Esophagus squamous epithelium (tissue), 5 donors: ENCODE data around the gene PDIA2. TPM values are rescaled to one million over a fixed set of nuclear protein-coding genes. Genes with fewer than 3 reads are reported as not detected.
A peak's percentile ranks its signal among the peaks of the same experiment; 100 is the strongest.

Source experiments
- DNase-seq: peaks from one replicate; lab custom pipeline; 2025; lab: John Stamatoyannopoulos, UW
- H3K27ac ChIP-seq, 4 donors: fragments of 200-600 bp; sonication (generic); one replicate each; pipeline ENCODE4 v1.5.1; 2016 to 2019; ENCODE audit warnings: mild to moderate bottlenecking in 1 of 4
- H3K27me3 ChIP-seq, 4 donors: fragments of 200-600 bp; sonication (generic); 1 replicate in 3 of 4; 2 replicates in 1 of 4; pipeline versions ENCODE4 v1.5.1 to v1.6.0; 2017 to 2021; ENCODE audit warnings: antibody characterized with exemption in 1 of 4
- H3K36me3 ChIP-seq, 3 donors: fragments of 200-600 bp; sonication (generic); one replicate each; pipeline ENCODE4 v1.5.1; 2016 to 2019
- H3K4me1 ChIP-seq, 3 donors: fragments of 200-600 bp; sonication (generic); one replicate each; pipeline ENCODE4 v1.5.1; 2017 to 2019
- H3K4me3 ChIP-seq, 4 donors: fragments of 200-600 bp; sonication (generic); 1 replicate in 3 of 4; 2 replicates in 1 of 4; pipeline ENCODE4 v1.5.1; 2016 to 2019; ENCODE audit warnings: mild to moderate bottlenecking in 2 of 4, moderate library complexity in 1 of 4
- H3K9me3 ChIP-seq, 3 donors: fragments of 200-600 bp; sonication (generic); one replicate each; pipeline ENCODE4 v1.5.1; 2016 to 2019
- CTCF ChIP-seq, 6 experiments: fragments of 450-650 bp in 4 of 6; fragments of 200-600 bp in 2 of 6; sonication (generic) in 2 of 6; IDR thresholded peaks; one replicate each; pipeline ENCODE4 v1.5.1; 2016 to 2019; ENCODE audit warnings: antibody characterized with exemption in 6 of 6, mild to moderate bottlenecking in 4 of 6, moderate library complexity in 4 of 6
- POLR2A ChIP-seq, 4 donors: fragments of 450-650 bp; IDR thresholded peaks; one replicate each; pipeline ENCODE4 v1.6.1; 2017; ENCODE audit warnings: antibody characterized with exemption in 4 of 4, mild to moderate bottlenecking in 4 of 4, moderate library complexity in 3 of 4
- WGBS, 2 donors: methylation state at CpG; one replicate each; pipeline ENCODE4 v1.1.5; 2018; 5-methylcytosine and 5-hydroxymethylcytosine counted together
- intact Hi-C: fragments of 100-400 bp; cut with DNase I; formaldehyde crosslinking; loops from one replicate; pipeline ENCODE4 v1.15.0; 2022
- total RNA-seq, 4 donors: library from RNA; depleted of rRNA; stranded (reverse); fragments of >200 nt; gene quantifications; one replicate each; pipeline ENCODE4 v1.1.0, GENCODE V29; 2016
- donor health status: DM: yes; HTN: yes; CAD: no.

Gene PDIA2
- total RNA-seq, 4 donors from 2014 or later: not detected

GRCh38 chr16:275786-276232 is 7.2 kb upstream of the PDIA2 start, which contains the start of gene RGS11:
TSS of gene RGS11 (minus strand) at chr16:275944. CDS start at chr16:275911, 33 bp downstream.
- no peak for TF ChIP-seq POLR2A (IDR thresholded peaks at IDR 0.05)
- TF ChIP-seq CTCF (IDR thresholded peaks at IDR 0.05): no peak
- Histone ChIP-seq H3K27ac (peak within 1 kb of the TSS in 2 of 4 donors; percentile 28 to 46), H3K9me3 (no peaks in the 10 kb centered on the region), H3K27me3 (peaks cover under 1 to 72% (median 4%) of the 10 kb centered on the region in 4 donors), H3K4me1 (peaks cover 14 to 55% (median 31%) of the 10 kb centered on the region in 3 donors), H3K4me3 (peak within 1 kb of the TSS; percentile 28 to 65 (median 46)), H3K36me3 (no peaks in the 10 kb centered on the region)
- WGBS, 2 donors: 0% methylated on average over 11 of the region's 56 CpGs; no CpG with 5 or more reads in 1 of the 2 donors
- no peak for DNase-seq
- intact Hi-C loops: no loop called here

GRCh38 chr16:276426-277077 is 6.4 kb upstream of the PDIA2 start:
- H3K4me3 ChIP-seq: peak overlapping the region in 2 of 4 donors; percentile 52 to 65
- no peaks in the 10 kb centered on the region for H3K36me3 ChIP-seq
- WGBS, 2 donors: 92% methylated on average over 7 to 12 of the region's 20 CpGs
- peak overlapping the region in 1 of 4 donors; percentile 28 for H3K27ac ChIP-seq
- intact Hi-C loops: no loop called here
- no peak for DNase-seq
- TF ChIP-seq CTCF (IDR thresholded peaks at IDR 0.05): no peak
- no peak for TF ChIP-seq POLR2A (IDR thresholded peaks at IDR 0.05)
- peaks cover 6 to 77% (median 11%) of the 10 kb centered on the region in 4 donors for H3K27me3 ChIP-seq
- peaks cover 18 to 62% (median 34%) of the 10 kb centered on the region in 3 donors for H3K4me1 ChIP-seq
- H3K9me3 ChIP-seq: no peaks in the 10 kb centered on the region

GRCh38 chr16:278863-279366 is 4.0 kb upstream of the PDIA2 start:
- H3K4me1 ChIP-seq: peaks cover 18 to 57% (median 34%) of the 10 kb centered on the region in 3 donors
- no peaks in the 10 kb centered on the region for H3K9me3 ChIP-seq
- H3K4me3 ChIP-seq: no peak overlapping the region
- H3K27ac ChIP-seq: no peak overlapping the region
- DNase-seq: no peak
- intact Hi-C loops: no loop called here
- WGBS, 2 donors: 24 to 30% methylated on average over 5 of the region's 6 CpGs
- TF ChIP-seq CTCF (IDR thresholded peaks at IDR 0.05) (no peak), POLR2A (IDR thresholded peaks at IDR 0.05) (no peak)
- peaks cover 6 to 84% (median 11%) of the 10 kb centered on the region in 4 donors for H3K27me3 ChIP-seq
- H3K36me3 ChIP-seq: no peaks in the 10 kb centered on the region

- no peak overlapping the region for H3K4me3 ChIP-seq
- H3K4me1 ChIP-seq: peaks cover 17 to 51% (median 33%) of the 10 kb centered on the region in 3 donors
- 77% methylated on average over 7 of the region's 7 CpGs; no CpG with 5 or more reads in 1 of the 2 donors for WGBS, 2 donors
- H3K9me3 ChIP-seq: no peaks in the 10 kb centered on the region
- intact Hi-C loops: no loop called here
- no peak overlapping the region for H3K27ac ChIP-seq
- no peak for DNase-seq
- H3K27me3 ChIP-seq: peaks cover 6 to 77% (median 11%) of the 10 kb centered on the region in 4 donors
- no peaks in the 10 kb centered on the region for H3K36me3 ChIP-seq
- TF ChIP-seq CTCF (IDR thresholded peaks at IDR 0.05) (no peak), POLR2A (IDR thresholded peaks at IDR 0.05) (no peak)
These were observed 3.4 kb upstream of the PDIA2 start for GRCh38 chr16:279531-279930.

GRCh38 chr16:280005-280460 is 2.9 kb upstream of the PDIA2 start:
- Histone ChIP-seq H3K4me1 (peaks cover 12 to 46% (median 28%) of the 10 kb centered on the region in 3 donors), H3K9me3 (no peaks in the 10 kb centered on the region), H3K36me3 (no peaks in the 10 kb centered on the region), H3K27ac (no peak overlapping the region), H3K4me3 (peak overlapping the region in 3 of 4 donors; percentile 3 to 55 (median 37)), H3K27me3 (peaks cover 6 to 72% (median 11%) of the 10 kb centered on the region in 4 donors)
- TF ChIP-seq POLR2A (IDR thresholded peaks at IDR 0.05): no peak
- no peak for TF ChIP-seq CTCF (IDR thresholded peaks at IDR 0.05)
- no CpG with 5 or more reads among the region's 47 CpGs for WGBS, 2 donors
- intact Hi-C loops: no loop called here
- DNase-seq: no peak
